GM10847 (cell line): ENCODE data around the gene SFMBT2.

Source experiments
- POLR2A ChIP-seq: IDR thresholded peaks from 2 replicates; pipeline ENCODE4 v1.6.1; 2011; ENCODE audit not compliant: insufficient read length; ENCODE audit errors: extremely low read depth

The SFMBT2 gene

DNA sequence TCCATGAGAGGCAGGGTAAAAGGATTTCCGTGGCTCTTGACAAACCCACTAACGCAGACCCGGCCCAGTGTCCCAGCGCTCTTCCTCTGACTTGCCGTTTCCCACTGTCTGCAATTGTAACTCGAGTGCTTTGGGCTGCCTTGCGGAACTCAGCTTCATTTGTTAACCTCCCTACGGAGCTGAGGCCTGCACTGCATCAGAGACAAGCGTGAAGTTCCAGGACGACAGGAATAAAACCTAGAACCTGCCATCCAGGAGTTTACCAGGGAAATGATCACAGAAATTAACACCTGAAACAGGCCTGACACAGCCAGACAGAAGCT, 76.2 kb downstream of the SFMBT2 start:
- TF ChIP-seq POLR2A = no peak

DNA sequence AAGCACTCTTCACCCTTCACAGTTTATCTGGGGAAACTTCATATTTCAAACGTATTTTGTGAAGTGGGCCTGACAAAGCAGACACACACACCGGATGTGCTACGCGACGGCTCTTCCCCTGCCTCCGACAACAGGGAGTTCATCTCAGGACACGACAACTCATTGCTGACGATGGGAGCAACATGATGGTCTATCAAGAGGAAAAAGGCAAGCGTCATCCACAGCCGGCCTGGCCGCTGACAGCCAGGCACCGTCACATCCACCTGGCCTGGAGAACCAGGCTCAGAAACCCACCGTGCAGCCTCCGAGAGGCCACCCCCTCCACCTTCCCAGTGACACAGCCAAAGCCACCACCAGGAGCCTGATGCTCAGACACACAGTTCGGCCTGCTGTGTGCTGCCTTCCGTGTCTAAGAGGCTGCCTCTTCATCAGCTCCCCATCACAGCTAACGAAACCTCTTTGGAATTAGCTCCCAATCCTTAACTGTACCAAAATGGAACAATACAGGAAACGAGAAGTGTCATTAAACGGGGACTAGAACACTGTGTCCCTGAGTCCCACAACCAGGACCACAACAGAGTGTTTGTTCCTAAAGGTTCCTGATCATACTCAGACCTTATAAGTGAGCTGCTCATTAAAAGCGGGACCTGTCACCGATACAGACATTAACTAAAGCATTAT, 76.7 kb downstream of the SFMBT2 start:
- TF ChIP-seq POLR2A = no peak

DNA sequence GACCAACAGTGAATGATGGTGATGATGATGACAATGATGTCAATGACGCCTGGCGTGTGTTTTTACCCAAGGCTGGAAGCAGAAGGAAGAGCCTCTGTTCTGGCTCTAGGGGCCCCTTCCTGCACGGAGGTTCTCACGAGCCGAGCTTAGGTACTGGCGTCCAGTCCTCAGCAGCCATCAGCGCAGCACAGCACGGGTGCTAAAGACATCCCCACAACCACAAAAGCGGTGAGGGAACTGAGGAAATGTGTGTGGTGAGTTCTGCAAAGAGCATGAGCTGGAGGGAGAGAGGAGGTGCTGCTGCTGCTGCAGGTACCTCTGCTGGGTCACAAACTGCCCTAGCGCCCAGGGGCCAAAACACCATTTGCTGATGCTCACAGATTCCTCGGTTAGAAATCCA, 81.6 kb downstream of the SFMBT2 start:
- TF ChIP-seq POLR2A = no peak

DNA sequence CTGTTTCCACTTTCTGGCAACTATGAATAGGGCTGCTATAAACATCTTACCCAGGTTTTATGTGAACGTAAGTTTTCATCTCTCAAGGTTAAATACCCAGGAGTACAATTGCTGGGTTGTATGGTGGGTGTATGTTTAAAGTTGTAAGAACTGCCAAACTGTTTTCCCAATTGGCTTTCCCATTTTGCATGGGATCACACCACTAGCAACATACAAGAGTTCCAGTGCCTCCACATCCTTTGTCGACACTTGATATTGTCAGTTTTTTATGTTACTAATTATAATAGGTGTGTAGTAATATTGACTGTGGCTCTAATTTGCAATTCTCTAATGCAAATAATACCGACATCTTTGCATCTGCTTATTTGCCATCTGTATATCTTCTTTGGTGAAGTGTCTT, 82.9 kb downstream of the SFMBT2 start:
- no peak for TF ChIP-seq POLR2A

GRCh38 chr10:7322623-7323022, 88.2 kb downstream of the SFMBT2 start:
- no peak for TF ChIP-seq POLR2A

DNA sequence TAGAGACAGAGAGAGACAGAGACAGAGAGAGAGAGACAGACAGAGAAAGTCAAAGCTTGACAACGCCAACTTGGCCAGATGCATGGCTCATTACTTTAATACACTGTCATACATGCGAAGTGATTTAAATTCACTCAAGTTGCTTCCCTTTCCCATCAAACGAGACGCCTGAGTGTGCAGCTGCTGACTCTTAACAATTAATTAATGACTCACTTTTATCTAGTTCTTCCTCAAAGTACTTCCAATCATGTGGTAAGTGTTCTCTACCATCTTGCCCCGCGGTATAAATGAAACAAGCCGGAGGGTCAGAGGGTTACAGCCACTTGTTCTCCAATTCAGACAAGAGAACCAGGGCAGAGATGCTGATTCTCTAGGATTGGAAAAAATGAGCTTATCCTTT, 90.8 kb downstream of the SFMBT2 start:
- no peak for TF ChIP-seq POLR2A

GRCh38 chr10:7319632-7320031, 91.2 kb downstream of the SFMBT2 start:
- no peak for TF ChIP-seq POLR2A

- no peak for TF ChIP-seq POLR2A
These were observed 92.0 kb downstream of the SFMBT2 start for GRCh38 chr10:7318836-7319235.

GRCh38 chr10:7317786-7318446, 92.9 kb downstream of the SFMBT2 start:
- TF ChIP-seq POLR2A = no peak

DNA sequence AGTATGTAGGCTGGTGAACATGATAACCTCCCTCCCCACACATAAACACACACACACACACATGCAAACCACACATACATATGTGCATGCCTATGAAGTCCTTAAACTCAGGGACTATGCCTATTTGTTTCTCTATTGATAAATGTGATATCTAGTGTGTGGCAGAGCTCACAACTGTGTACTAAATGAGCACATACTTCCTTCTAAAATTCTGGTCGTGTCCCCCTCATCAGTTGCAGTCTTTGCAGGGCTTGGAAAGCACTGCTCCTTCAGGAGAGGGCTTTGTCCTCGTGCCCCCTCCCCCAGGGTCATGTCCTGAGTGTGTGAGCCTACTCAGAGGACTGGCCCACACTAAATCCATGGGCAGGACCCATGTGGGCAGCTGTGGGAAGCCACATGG, 94.0 kb downstream of the SFMBT2 start:
- no peak for TF ChIP-seq POLR2A

DNA sequence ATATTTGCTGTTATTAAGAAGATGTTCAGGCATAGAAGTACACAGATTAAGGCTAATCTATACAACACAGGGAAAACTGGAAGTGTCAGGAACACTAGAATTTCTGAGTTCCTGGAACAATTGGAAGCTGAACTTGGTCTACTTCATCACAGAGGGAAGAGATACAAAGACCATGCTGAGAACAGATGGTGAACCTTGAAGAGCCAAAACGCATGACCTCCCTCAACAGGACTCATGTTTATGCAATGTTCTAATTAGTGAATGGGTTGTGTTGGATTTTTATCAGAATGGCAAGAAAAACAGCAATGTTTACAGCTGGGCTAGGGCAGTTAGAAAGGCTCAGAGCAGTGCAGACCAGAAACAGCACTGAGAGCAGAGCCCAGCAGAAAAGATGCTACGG, 94.9 kb downstream of the SFMBT2 start:
- TF ChIP-seq POLR2A = no peak

- TF ChIP-seq POLR2A = no peak
These were observed 96.7 kb downstream of the SFMBT2 start for GRCh38 chr10:7314170-7314569.

DNA sequence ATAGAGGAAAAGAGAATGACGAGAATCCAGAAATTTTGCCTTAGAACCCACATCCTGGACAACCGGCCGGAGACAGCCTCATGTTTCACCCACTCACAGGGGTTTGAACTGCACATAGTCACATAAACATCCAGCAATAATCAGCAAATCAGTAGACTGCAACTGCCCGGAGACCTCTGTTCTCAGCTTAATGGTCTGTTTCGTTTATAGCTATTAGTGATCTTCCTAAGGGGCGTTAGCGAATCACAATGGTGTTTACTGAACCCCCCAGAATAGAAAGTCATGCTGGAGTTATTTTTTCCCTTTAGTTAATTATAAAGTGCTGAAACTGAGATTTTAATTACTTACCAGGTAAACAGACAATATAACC, 98.4 kb downstream of the SFMBT2 start:
- no peak for TF ChIP-seq POLR2A

DNA sequence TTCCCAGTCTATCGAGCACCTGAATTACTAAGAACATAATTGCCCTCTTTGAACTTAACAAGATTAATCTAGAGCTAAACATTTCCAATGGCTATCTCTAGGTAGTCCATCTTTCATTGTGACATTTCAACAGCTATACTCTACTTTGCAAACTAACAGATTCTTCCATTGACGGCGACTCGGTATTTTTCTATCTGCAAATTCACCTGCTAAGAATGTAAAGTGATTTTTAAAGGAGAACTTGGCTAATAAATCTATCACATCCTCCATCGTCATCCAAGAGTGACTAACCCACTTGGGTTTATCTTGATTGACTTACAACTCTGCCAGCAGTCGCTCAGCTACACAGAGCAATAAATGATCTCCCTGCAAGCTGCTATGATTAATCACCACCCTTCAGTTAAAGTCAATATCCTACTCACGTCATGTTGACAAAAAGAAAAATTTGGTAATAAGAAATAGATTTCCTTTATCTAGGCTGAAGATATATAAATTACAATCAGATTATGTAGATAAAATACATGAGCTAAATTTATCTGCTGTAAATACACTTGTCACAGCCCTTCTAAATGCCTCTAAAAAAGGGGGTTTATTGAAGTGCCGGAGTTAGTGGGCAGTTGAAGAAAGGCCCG, 99.5 kb downstream of the SFMBT2 start:
- no peak for TF ChIP-seq POLR2A

DNA sequence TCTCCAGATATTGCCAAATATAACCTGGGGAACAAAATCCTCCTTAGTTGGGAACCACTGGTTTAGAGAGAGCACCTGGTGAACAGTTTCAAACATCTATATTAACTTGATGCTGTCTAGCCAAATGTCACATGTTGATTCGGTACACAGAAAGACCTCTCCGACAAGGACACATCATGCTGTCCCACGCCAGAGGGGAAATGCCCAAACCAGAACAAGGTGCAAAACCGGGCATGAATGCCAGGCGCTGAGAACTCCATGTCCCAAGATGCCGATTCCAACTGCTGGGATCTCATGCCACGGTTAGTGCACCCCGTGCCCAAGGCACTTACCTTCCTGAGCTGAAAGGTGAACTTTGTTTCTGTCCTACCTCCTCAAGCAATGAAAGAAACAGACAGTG, 100.8 kb downstream of the SFMBT2 start:
- no peak for TF ChIP-seq POLR2A

GRCh38 chr10:7308826-7309225, 102.0 kb downstream of the SFMBT2 start:
- TF ChIP-seq POLR2A = no peak

DNA sequence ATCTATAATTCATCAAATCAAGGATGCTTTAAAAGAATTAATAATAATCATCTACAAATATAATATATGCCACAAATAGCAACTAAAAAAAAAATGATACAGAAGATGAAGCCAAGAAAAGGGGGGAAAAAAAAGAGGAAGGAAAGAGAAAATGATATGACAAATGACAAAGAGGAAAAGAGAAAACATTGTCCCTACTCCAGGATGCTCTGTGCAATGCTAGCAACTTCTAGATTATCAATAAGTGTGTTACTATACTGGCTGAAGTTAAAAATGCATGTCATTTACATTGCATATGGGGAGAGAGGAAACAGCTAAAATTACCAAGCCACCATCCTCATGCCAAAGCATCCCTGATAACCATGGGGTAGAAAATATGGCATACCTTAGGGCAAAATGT, 104.2 kb downstream of the SFMBT2 start:
- TF ChIP-seq POLR2A = no peak
